ENCODE data around the gene USP10.

Gene USP10

GRCh38 chr16:84827897-84828296, 128.1 kb downstream of the USP10 start:
- DNase-seq = no peak

DNA sequence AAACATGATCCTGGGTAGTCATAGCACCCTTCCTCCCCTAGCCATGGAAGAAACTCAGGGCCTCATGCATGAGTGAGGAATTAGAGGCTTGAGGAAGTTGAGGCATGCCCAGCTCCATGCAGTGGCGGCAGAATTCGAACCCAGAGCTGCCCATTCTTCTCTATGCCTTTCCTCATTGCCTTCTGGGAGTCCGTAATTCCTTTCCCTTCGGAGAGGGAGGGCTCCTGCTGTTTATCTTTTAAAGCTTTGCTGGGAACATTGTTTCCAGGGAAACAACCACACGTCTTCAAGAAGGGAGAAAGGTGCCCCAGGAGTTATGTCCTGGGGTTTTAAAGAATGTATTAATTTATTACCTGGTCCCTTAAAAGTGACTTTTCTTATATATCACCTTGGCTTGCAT, 128.5 kb downstream of the USP10 start:
- no peak for DNase-seq

All from hematopoietic multipotent progenitor cell treated with erythropoietin and hydrocortisone succinate and interleukin-3 and kit ligand, for 4 days (in vitro differentiated cells).